NCI-H1694 (cell line): ENCODE measurements around the gene LRRC43.
"Not testable (repeated sequence)": the region's sequence is repeated elsewhere in the genome, so short reads cannot be mapped to it uniquely, and the experiment has no call there.

ENCODE experiments used
- DNase-seq: peaks from one replicate; lab custom pipeline; 2025; lab: John Stamatoyannopoulos, UW

Gene LRRC43

DNA sequence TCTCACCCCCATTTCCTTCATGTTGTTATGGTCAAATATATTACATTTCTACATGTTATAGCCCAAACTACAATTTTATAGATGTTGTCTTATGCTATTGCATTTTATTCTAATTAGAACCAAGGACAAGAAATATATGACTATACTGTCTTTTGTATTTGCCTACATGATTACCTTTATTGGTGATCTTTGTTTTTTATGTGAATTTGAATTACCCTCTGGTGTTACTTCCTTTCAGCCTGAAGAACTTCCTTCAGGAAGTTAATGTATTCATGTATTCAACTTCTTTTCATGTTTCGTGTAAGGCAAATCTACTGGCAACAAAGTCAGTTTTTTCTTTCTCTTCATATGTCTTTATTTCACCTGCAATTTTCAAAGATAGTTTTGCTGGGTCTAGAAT, 11.9 kb downstream of the LRRC43 start:
- no peak for DNase-seq

DNA sequence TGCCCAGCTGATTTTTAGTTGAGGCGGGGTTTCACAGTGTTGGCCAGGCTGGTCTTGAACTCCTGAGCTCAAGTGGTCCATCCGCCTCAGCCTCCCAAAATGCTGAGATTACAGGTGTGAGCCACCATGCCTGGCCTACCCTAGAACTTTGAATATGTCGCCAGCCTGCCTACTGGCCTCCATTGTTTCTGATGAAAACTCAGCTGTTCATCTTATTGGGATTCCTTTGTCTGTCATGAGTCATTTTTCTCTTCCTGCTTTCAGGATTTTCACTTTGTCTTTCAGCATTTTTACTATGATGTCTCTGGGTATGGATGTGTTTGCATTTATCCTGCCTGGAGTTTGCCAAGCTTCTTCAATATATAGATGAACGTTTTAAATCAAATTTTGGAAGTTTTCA, 12.5 kb downstream of the LRRC43 start:
- DNase-seq = no peak

DNA sequence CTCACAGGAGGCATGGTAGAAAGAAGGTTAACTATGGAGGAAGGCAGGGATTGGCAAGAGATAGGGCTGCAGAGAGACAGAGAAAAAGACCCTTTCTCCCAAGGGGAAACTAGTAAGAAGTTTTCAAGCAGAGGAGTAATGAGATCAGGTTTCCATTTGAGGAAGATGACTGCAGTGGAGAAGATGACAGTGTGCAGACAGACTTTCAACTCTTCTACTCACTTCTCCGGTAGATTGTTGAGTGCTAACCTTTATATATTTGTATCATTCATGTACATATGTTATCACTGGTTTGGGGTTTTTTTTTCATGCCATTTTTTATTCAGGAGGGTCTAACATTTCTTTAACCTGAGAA, 14.7 kb downstream of the LRRC43 start:
- DNase-seq = no peak

DNA sequence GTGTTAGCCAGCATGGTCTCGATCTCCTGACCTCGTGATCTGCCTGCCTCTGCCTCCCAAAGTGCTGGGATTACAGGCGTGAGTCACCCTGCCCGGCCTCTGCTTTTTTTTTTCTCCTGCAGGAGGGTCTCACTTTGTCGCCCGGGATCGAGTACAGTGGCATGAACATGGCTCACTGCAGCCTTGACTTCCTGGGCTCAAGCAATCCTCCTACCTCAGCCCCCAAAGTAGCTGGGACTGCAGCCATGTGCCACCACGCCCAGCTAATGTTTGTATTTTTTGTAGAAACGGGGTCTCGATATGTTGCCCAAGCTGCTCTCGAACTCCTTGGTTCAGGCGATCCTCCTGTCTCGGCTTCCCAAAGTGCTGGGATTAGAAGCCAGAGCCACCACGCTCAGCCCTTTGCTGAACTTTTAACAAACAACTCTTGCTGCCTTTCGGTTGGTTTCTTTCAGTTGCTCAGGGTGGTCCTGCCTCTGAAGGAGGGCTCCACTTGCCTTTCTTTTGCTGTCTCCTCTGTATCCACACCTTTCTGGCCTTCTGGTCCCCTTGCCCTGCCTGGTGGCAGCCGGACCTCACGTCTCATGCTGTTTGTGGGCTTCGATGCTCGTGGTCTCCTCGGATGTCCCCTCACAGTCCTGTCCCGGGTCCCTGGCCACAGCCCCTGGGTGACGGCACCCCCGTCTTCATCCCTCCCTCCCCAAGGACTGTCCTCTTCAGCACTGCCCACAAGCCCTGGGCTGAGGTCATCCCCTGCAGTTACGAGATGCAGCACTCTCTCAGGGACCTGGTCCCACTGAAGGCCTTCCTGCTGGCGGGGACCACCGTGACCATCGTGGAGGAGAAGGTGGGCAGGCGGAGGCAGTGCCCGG, 16.8 kb downstream of the LRRC43 start:
- DNase-seq = no peak

DNA sequence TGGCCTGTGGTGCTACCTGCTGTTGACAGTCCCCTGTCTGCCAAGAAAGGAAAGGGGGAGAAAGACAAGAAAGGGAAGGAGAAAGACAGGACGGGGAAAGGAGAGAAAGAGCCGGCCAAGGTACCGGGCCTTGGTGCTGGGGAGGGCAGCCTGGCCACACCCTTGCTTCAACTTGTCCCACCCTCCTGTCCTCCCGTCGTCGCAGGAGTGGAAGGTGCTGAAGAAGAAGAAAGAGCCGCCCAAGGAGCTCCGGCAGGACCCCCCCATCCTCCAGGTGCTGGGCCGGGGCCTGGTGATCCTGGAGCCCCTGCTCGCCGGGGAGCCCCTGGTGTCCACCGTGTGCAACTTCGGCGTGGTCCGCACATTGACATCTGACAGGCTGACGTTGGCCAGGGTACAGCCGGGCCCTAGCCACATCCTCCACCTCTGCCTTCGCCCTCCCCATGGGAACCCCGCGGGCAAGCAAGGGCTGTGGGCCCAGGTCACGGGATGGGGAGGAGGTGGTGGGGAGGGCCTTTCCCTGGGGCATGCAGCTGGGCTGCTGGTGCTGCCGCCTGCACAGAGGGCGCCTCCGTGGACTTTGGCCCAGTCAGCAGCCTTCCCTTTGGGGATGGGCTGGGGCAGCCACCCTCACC, 17.7 kb downstream of the LRRC43 start:
- no peak for DNase-seq

DNA sequence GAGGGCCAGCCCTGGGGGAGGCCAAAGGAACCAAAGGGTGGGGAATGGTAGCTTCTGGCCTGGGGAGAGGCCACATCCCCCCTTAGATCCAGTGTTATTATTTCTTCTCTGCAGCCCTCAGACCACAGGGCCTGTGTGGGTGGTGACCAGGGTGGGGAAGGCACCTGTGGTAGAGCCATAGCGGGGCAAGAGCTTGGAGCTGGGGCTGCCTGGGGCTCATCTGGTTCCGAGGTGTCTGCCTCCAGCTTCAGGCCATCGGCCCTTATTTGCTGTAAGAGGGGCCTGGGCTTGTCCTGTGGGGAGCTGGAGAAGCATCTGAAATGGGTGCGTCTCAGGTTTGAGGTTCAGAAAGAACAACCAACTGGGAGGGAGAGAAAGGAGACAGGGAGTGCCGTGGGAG, 18.5 kb downstream of the LRRC43 start:
- DNase-seq = no peak

DNA sequence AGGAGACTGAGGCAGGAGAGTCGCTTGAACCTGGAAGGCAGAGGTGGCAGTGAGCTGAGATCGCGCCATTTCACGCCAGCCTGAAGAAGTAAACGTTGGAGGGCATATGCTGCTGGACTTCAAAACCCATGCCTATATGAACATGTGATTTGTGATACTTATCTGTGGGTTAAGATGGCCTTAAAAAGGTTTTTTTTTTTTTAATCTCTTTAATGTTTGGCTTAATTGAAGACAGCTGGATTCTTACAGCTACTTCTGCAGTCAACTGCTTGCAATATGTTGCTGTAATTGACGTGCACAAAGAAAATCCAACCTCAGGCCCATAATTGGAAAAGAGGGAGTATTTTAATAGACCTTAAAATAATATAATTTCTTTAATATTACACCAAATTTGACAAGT, 19.1 kb downstream of the LRRC43 start:
- no peak for DNase-seq

DNA sequence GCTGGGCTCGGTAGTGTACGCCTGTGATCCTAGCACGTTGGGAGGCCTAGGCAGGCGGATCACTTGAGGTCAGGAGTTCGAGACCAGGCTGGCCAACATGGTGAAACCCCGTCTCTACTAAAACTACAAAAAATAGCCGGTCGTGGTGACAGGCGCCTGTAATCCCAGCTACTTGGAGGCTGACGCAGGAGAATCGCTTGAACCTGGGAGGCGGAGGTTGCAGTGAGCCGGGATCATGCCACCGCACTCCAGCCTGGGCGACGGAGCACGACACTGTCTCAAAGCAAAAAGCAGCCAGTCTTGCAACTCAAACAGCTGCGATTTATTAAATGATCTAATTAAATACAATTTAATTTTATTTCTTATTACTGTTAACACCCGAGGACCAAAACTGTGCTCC, 19.9 kb downstream of the LRRC43 start:
- not testable (repeated sequence) for DNase-seq

DNA sequence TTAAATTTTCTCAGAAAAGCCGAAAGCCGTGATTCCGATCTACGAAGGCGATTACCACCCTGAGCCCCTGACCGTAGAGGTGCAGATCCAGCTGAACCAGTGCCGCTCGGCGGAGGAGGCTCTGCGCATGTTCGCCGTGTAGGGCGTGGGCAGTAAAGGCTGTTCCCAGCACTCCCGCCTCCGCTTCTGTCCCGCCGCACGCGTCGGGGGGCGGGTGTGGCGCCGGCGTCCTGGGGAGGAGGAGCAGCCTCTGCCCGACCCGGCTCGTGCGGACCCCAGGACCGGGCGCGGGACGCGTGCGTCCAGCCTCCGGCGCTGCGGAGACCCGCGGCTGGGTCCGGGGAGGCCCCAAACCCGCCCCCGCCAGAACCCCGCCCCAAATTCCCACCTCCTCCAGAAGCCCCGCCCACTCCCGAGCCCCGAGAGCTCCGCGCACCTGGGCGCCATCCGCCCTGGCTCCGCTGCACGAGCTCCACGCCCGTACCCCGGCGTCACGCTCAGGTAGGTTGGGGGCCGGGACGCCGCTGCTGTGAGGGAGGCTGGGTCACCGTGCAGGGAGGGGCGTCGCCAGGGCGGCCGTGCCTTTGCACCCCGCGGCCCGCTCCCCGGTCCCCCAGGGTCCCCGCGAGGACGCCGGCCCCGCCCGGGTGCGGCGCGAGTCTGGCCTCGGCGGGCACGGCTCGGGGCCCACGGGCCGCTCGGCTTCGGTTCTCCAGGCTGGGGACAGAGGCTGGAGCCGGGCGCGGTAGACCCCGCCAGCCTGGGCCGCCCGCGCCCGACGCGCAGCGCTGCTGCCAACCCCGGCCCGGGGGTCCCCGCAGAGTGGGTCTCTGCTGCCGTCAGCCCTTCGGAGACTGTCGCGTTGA, 20.6 kb downstream of the LRRC43 start, which contains the start of gene B3GNT4:
Gene B3GNT4, plus strand, starts transcription at position 409 of the 866 bp plus-strand sequence. CDS start 910 bp downstream, outside the sequence.
- DNase-seq = no peak

DNA sequence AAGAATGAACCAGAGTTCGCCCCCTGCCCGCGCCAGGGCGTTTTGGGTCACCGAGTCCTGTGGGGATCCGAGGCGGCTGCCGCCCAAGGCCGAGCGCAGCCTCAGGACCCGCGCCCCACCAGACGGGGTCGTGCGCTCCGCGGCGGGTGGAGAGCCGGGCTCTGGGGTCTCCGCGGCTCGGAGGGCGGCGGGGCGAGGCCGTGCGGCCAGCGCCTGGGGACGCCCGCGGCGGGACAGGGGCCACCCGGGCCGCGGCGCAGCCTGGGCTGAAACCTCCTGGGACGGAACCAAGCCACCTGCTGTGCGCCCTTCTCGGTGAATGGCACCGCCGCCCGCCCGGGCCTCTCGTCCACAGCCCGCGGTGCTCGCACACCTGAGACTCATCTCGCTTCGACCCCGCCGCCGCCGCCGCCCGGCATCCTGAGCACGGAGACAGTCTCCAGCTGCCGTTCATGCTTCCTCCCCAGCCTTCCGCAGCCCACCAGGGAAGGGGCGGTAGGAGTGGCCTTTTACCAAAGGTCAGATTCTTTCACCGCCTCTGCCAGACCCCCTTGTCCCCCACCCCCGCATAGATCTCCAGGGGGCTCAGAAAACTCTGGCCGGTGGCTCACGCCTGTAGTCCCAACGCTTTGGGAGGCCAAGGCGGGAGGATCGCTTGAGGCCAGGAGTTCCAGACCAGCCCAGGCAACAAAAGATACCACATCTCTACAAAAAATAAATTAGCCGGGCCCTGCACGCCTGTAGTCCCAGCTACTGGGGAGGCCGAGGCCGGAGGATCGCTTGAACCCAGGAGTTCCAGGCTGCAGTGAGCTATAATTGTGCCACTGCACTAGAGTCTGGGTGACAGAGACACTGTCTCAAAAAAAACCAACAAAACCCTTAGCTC, 21.5 kb downstream of the LRRC43 start:
- DNase-seq = no peak

DNA sequence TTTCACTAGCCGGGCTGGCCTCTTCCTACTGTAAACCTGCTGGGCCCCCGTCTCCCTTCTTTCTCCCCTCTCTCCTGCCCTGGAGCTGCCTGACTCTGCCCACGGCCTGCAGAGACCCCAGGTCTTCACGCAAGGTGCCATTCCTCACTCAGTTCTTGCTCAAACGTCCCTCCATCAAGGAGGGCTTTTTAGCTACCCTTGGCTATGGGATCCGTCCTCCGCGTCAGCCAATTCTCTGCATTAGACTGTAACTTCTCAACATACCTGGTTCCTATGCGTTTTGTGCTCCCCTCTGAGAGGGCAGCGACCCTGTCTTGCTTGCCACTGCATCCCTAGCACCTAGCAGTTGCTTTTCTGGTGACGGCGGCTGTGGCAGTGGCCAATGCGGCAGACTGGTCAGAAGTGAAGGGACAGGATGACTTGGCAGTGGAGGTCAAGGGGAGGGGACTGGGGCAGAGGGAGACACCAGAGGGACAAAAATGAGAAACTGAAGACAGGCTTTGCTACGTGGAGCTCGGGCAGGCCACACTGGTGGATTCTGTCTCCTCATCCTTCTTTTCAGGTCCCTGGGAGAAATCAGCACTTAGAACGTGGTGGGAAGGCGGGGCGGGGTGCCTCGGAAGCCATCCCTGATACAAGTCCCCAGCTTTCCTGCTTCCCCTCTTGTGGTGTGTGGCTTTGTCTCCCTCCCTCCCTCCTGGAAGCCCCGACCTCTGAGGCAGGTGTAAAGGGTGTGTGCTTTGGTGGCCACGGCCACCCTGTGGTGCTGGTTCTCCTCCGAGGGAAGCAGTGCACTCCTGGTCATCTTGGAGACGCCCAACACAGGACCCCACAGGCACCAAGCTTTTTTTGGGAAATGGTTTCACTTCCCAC, 22.4 kb downstream of the LRRC43 start:
- no peak for DNase-seq

DNA sequence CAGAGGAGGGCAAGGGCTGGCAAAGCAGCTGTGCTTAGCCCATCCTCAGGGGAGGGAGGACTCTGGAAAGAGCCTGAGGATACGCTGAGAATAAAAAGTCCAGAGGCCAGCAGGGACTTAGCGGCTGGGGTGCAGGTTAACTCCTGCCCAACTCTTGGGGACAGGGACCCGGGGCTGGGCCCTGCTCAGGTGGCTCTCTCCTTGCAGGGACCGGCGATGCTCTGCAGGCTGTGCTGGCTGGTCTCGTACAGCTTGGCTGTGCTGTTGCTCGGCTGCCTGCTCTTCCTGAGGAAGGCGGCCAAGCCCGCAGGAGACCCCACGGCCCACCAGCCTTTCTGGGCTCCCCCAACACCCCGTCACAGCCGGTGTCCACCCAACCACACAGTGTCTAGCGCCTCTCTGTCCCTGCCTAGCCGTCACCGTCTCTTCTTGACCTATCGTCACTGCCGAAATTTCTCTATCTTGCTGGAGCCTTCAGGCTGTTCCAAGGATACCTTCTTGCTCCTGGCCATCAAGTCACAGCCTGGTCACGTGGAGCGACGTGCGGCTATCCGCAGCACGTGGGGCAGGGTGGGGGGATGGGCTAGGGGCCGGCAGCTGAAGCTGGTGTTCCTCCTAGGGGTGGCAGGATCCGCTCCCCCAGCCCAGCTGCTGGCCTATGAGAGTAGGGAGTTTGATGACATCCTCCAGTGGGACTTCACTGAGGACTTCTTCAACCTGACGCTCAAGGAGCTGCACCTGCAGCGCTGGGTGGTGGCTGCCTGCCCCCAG, 23.4 kb downstream of the LRRC43 start:
- DNase-seq = no peak

DNA sequence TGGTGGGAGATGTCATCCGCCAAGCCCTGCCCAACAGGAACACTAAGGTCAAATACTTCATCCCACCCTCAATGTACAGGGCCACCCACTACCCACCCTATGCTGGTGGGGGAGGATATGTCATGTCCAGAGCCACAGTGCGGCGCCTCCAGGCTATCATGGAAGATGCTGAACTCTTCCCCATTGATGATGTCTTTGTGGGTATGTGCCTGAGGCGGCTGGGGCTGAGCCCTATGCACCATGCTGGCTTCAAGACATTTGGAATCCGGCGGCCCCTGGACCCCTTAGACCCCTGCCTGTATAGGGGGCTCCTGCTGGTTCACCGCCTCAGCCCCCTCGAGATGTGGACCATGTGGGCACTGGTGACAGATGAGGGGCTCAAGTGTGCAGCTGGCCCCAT, 24.1 kb downstream of the LRRC43 start:
- DNase-seq = no peak

DNA sequence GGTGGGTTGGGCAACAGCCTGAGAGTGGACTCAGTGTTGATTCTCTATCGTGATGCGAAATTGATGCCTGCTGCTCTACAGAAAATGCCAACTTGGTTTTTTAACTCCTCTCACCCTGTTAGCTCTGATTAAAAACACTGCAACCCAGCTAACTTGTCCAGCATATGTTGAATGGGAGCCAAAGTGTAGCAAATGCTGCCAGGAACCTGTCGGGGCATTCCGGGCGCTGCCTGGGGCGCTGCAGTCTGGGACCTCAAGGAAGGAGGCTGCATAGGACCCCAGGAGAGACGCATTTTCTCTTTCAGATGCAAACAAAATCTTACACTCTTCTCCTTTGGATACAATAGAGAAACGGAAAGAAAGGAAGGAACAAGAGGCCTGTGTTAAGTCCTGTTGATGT, 24.5 kb downstream of the LRRC43 start:
- no peak for DNase-seq

DNA sequence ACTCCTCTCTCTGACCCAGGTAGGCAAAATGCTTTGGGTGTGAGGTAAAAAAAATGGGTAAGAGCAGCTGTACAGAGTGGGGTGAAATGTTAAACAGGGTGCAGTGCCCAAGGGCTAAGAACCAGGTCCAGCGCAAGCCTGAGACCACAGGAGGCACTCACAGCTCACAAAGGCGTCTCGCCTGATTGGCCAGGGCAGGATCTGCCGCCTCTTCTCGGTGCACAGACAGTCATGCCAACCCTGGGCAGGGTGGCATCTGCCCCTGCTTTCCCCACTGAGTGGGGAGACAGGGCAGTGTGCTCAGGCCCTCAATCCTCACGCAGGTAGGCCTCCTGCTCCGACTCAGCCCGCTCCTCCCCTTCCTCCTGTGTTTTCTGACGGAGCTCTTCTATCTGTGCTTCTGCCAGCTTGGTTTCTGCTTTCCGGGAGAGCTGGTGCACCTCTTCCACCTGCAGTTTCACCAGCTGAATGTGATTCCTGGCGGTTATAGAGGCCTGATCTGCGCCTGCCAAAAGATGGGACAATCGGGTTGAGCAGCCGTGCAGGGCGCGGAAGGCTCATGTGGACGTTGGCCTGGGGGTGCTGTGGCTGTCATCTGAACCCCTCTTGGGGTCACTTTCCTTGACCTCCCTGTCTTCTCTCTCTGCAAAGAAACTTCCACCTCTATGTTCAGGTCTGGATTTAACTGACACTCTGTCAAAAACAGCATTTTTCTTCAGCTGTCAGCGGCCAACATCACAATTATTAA, 25.3 kb downstream of the LRRC43 start:
- DNase-seq = no peak

DNA sequence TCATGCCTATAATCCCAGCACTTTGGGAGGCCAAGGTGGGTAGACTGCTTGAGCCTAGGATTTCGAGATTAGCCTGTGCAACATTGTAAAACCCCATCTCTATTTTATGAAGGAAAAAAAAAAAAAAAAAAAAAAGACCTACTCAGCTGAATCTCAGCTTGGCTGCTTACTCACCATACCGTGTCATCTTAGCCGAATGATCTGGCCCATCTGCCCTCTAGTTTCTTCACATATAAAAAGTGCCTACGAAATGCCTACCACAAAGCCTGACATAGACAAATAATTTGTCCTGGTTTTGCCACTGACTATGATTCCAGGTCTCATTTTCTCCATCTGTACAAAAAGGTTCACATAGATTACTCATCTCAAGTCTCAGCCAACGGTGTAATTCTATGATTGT, 32.8 kb downstream of the LRRC43 start:
- no peak for DNase-seq

DNA sequence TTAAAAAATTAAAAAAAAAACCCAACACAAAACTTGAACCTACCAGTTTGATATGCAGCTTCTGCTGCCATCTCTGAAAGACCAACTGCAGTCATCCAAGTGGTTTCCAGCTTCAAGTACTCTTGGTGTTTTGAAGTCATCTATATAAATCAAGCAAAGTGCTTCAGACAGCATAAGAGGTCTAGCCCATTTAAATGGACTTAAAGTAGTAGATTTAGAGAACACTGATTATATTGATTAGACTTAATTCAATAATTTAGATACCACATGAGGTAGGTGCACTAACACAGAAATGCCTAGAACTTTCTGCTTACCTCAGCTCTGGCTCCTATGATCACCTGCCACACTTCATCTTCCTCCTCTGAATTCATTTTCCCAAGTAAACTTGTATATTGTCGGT, 33.5 kb downstream of the LRRC43 start:
- no peak for DNase-seq

DNA sequence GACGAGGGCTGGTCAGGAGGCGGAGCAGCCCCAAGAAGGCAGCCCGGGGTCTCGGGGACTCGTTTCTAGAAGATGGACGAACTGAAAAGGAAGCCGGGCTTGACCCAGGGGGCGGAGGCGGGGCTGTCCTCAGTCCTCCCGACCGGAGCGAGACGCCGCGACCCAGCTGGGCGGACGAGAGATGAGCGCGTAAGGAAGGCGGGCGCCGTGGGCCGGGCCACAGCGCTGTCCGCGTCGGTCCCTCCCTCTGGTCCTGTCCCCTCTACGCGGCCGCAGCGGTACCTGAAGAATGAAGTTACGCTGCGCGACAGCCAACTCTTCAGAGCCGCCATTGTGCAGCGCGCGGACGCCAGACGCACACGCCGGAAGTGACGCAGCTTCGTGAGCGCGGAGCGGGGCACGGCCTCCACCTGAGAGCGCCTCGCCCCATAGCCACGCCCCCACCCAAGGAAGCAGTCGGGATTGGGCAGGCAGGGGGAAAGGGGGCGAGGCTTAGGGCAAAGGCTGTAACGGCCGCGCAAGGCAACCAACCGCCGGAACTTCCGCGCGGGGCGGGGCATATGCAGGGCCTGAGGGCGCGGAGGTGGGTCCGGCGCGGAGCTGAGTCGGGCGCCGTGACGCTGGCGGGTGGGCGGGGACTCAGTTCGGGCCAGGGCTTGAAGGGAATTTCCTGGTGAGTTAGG, 42.9 kb downstream of the LRRC43 start, which contains the start of gene DIABLO:
Gene DIABLO, minus strand, starts transcription at position 370 of the 683 bp plus-strand sequence. Its CDS starts 38 bp downstream, at position 332.
- peak; percentile 95 for DNase-seq
